B cell (primary cell): Measurements from ENCODE around the gene PHOSPHO2. TPM values are rescaled to one million over a fixed set of nuclear protein-coding genes. Genes with fewer than 3 reads are reported as not detected.

Experiments
- ATAC-seq: fragments of 200-7000 bp; cut with Tn5 transposase; one replicate; pipeline ENCODE4 v1.10.0; 2021; ENCODE audit warnings: low read depth, mild to moderate bottlenecking, moderate number of reproducible peaks, moderate library complexity
- CTCF ChIA-PET: fragments of 350-600 bp; sonication (Branson Sonifier 250); formaldehyde crosslinking; loops from one replicate; lab custom pipeline; 2021; ENCODE audit warnings: antibody characterized with exemption, inconsistent platforms; lab: Charles Lee
- POLR2A ChIA-PET: fragments of 350-600 bp; sonication (Branson Sonifier 250); formaldehyde crosslinking; loops from one replicate; lab custom pipeline; 2021; ENCODE audit warnings: antibody characterized with exemption; lab: Charles Lee
- DNase-seq: peaks from one replicate; pipeline ENCODE4 v3.0.0; 2013
- H2AFZ ChIP-seq: 2 replicates; pipeline ENCODE4 v1.6.1; 2012; ENCODE audit warnings: mild to moderate bottlenecking, low read depth, low read length; ENCODE audit not compliant: insufficient read depth, poor library complexity, severe bottlenecking
- H3K27ac ChIP-seq, 2 donors: 1 replicate in 1 of 2; 2 replicates in 1 of 2; pipeline ENCODE4 v1.5.1; 2012 to 2013; ENCODE audit warnings: low read length in 2 of 2, mild to moderate bottlenecking in 2 of 2, moderate library complexity in 1 of 2
- H3K27me3 ChIP-seq, 4 experiments: fragments of 200-600 bp in 1 of 4; sonication (generic) in 1 of 4; replicated peaks in 1 of 4; 1 replicate in 2 of 4; 2 replicates in 2 of 4; pipeline versions ENCODE4 v1.6.1 to v1.7.0; 2013 to 2016; ENCODE audit warnings: low read length in 3 of 4, mild to moderate bottlenecking in 2 of 4, mixed read lengths in 1 of 4, moderate library complexity in 1 of 4; ENCODE audit not compliant: insufficient read depth in 4 of 4, control insufficient read depth in 3 of 4; ENCODE audit errors: control extremely low read depth in 1 of 4
- H3K36me3 ChIP-seq, 2 experiments: replicated peaks in 1 of 2; 1 replicate in 1 of 2; 2 replicates in 1 of 2; pipeline versions ENCODE4 v1.6.1 to v1.7.1; 2013; ENCODE audit warnings: low read length in 1 of 2; ENCODE audit not compliant: insufficient read depth in 2 of 2, control insufficient read depth in 1 of 2; ENCODE audit errors: control extremely low read depth in 1 of 2, extremely low read depth in 1 of 2
- H3K4me1 ChIP-seq, 2 donors: fragments of 200-600 bp in 1 of 2; sonication (generic) in 1 of 2; 1 replicate in 1 of 2; 2 replicates in 1 of 2; pipeline versions ENCODE4 v1.5.1 to v1.6.1; 2013 to 2017; ENCODE audit warnings: low read length in 2 of 2; ENCODE audit not compliant: control insufficient read depth in 2 of 2, insufficient read depth in 2 of 2
- H3K4me2 ChIP-seq: replicated peaks from 2 replicates; pipeline ENCODE3; 2012; ENCODE audit warnings: mild to moderate bottlenecking, low read depth, low read length; ENCODE audit not compliant: poor library complexity, severe bottlenecking
- H3K4me3 ChIP-seq, 5 experiments: fragments of 200-600 bp in 1 of 5; sonication (generic) in 1 of 5; 1 replicate in 3 of 5; 2 replicates in 2 of 5; pipeline versions ENCODE4 v1.5.1 to v1.7.0; 2011 to 2016; ENCODE audit warnings: low read length in 4 of 5, mild to moderate bottlenecking in 4 of 5, low read depth in 2 of 5, control low read depth in 1 of 5, moderate library complexity in 1 of 5; ENCODE audit not compliant: insufficient read depth in 1 of 5; ENCODE audit errors: control extremely low read depth in 1 of 5, extremely low read depth in 1 of 5
- H3K79me2 ChIP-seq: fragments of 200-600 bp; sonication (generic); one replicate; pipeline ENCODE4 v1.6.0; 2016; ENCODE audit warnings: low read length; ENCODE audit not compliant: control insufficient read depth, insufficient read depth
- H3K9ac ChIP-seq: fragments of 200-600 bp; sonication (generic); 2 replicates; pipeline ENCODE4 v1.6.1; 2017; ENCODE audit warnings: mild to moderate bottlenecking, low read length, moderate library complexity
- H3K9me3 ChIP-seq, 3 donors: one replicate each; pipeline versions ENCODE4 v1.6.1 to v1.7.1; 2013; ENCODE audit warnings: low read length in 2 of 3; ENCODE audit not compliant: control insufficient read depth in 2 of 3, insufficient read depth in 1 of 3; ENCODE audit errors: control extremely low read depth in 1 of 3
- H4K20me1 ChIP-seq: 2 replicates; pipeline ENCODE4 v1.6.0; 2012; ENCODE audit warnings: mild to moderate bottlenecking, low read length; ENCODE audit not compliant: insufficient read depth, control insufficient read depth, poor library complexity, severe bottlenecking
- H3K27ac Mint-ChIP-seq: one replicate; pipeline ENCODE4 v1.8.0; 2021; ENCODE audit warnings: mixed read lengths
- H3K27me3 Mint-ChIP-seq: one replicate; pipeline ENCODE4 v1.8.0; 2021; ENCODE audit warnings: mixed read lengths
- H3K4me1 Mint-ChIP-seq: one replicate; pipeline ENCODE4 v1.8.0; 2021; ENCODE audit warnings: mixed read lengths
- H3K4me3 Mint-ChIP-seq: one replicate; pipeline ENCODE4 v1.8.0; 2021; ENCODE audit warnings: mixed read lengths
- H3K9me3 Mint-ChIP-seq: one replicate; pipeline ENCODE4 v1.8.0; 2022; ENCODE audit warnings: mixed read lengths; ENCODE audit not compliant: insufficient read depth
- CTCF ChIP-seq: fragments of 200-600 bp; IDR thresholded peaks from one replicate; pipeline ENCODE4 v1.8.0; 2022; ENCODE audit warnings: antibody characterized with exemption, mild to moderate bottlenecking
- EZH2 ChIP-seq: IDR thresholded peaks from 2 replicates; pipeline ENCODE4 v1.6.1; 2012; ENCODE audit warnings: borderline replicate concordance, low read depth, mild to moderate bottlenecking, moderate library complexity, low read length; ENCODE audit not compliant: insufficient read depth, poor library complexity, severe bottlenecking
- WGBS: methylation state at CpG from one replicate; pipeline ENCODE4 v1.1.5; 2013; ENCODE audit warnings: missing lambda C conversion rate; ENCODE audit not compliant: insufficient coverage; 5-methylcytosine and 5-hydroxymethylcytosine counted together
- intact Hi-C: fragments of 100-400 bp; cut with micrococcal nuclease; formaldehyde crosslinking; loops from one replicate; pipeline ENCODE4 v1.10.0; 2022
- polyA plus RNA-seq: library from polyadenylated mRNA; depleted of rRNA; stranded (reverse); fragments of >200 nt; gene quantifications from 2 replicates; pipeline ENCODE4 v1.2.3, GENCODE V29; 2012
- total RNA-seq, 2 donors: library from RNA; stranded (reverse); fragments of 120-200 nt in 1 of 2; gene quantifications; 1 replicate in 1 of 2; 2 replicates in 1 of 2; pipeline versions ENCODE4 v1.2.3 to v1.2.4, GENCODE V29; 2013 to 2022

Gene PHOSPHO2
- total and polyA plus RNA-seq, 2 donors (not counting 1 experiment from before 2014, with no cell fraction given): 1.5 to 8.4 TPM

- WGBS: 83% methylated on average over 1 of the region's 2 CpGs
- H3K4me2 ChIP-seq: no peak overlapping the region
- no peaks in the 10 kb centered on the region for H3K36me3 ChIP-seq
- no peak overlapping the region for H3K9ac ChIP-seq
- no peaks in the 10 kb centered on the region for H3K9me3 ChIP-seq
- intact Hi-C loops: no loop called here
- peaks cover 4% of the 10 kb centered on the region for H3K27me3 Mint-ChIP-seq
- no peak overlapping the region for H3K4me3 Mint-ChIP-seq
- DNase-seq (no peak), ATAC-seq (no peak)
- H3K27me3 ChIP-seq: no peaks in the 10 kb centered on the region
- ChIA-PET POLR2A (no interaction called here), CTCF (no interaction called here)
- no peak overlapping the region for H3K27ac Mint-ChIP-seq
- H3K79me2 ChIP-seq: no peaks in the 10 kb centered on the region
- no peaks in the 10 kb centered on the region for H4K20me1 ChIP-seq
- no peak overlapping the region for H3K27ac ChIP-seq
- no peak overlapping the region for H3K4me3 ChIP-seq
- H3K4me1 Mint-ChIP-seq: no peaks in the 10 kb centered on the region
- no peaks in the 10 kb centered on the region for H3K4me1 ChIP-seq
- H3K9me3 Mint-ChIP-seq: no peaks in the 10 kb centered on the region
- no peak overlapping the region for H2AFZ ChIP-seq
- no peak for TF ChIP-seq EZH2
- no peak for TF ChIP-seq CTCF
These were observed 24.7 kb downstream of the PHOSPHO2 start for GRCh38 chr2:169718930-169719504.

- H3K4me1 Mint-ChIP-seq: no peaks in the 10 kb centered on the region
- Histone ChIP-seq H3K4me1 (no peaks in the 10 kb centered on the region), H2AFZ (no peak overlapping the region), H3K27ac (no peak overlapping the region), H3K4me3 (no peak overlapping the region), H3K36me3 (no peaks in the 10 kb centered on the region), H3K9me3 (no peaks in the 10 kb centered on the region), H3K27me3 (no peaks in the 10 kb centered on the region), H3K9ac (no peak overlapping the region), H4K20me1 (no peaks in the 10 kb centered on the region), H3K79me2 (no peaks in the 10 kb centered on the region), H3K4me2 (no peak overlapping the region)
- no peak for ATAC-seq
- ChIA-PET CTCF (no interaction called here), POLR2A (no interaction called here)
- DNase-seq: no peak
- intact Hi-C loops: no loop called here
- peaks cover 8% of the 10 kb centered on the region for H3K27me3 Mint-ChIP-seq
- WGBS: no CpG with 5 or more reads among the region's 3 CpGs
- no peak for TF ChIP-seq EZH2
- no peak for TF ChIP-seq CTCF
- no peaks in the 10 kb centered on the region for H3K9me3 Mint-ChIP-seq
- H3K27ac Mint-ChIP-seq: no peak overlapping the region
- no peak overlapping the region for H3K4me3 Mint-ChIP-seq
These were observed 26.7 kb downstream of the PHOSPHO2 start for GRCh38 chr2:169721016-169721415.
